Measurements from ENCODE around the gene HRH3. TPM values are rescaled to one million over a fixed set of nuclear protein-coding genes. Genes with fewer than 3 reads are reported as not detected.

HRH3 gene
- total and polyA plus RNA-seq, 9 donors = not detected

GRCh38 chr20:62175711-62176110, 44.4 kb downstream of the HRH3 start:
- DNase-seq = no peak
- 91 to 94% (median 94%) methylated on average over 10 of the region's 10 CpGs for WGBS, 3 donors
- no peaks in the 10 kb centered on the region for H3K27me3 ChIP-seq
- H3K4me1 ChIP-seq (ENCODE audit: insufficient read depth) = no peaks in the 10 kb centered on the region
- H3K9me3 ChIP-seq = no peaks in the 10 kb centered on the region
- H3K4me3 ChIP-seq = no peak overlapping the region
- no peaks in the 10 kb centered on the region for H3K36me3 ChIP-seq
- TF ChIP-seq EP300 (IDR thresholded peaks at IDR 0.05) (no peak), POLR2A (IDR thresholded peaks at IDR 0.05) (no peak), CTCF (IDR thresholded peaks at IDR 0.05) (no peak)
- no peak overlapping the region for H3K27ac ChIP-seq
- intact Hi-C loops (cut with DNase I) = no loop called here

DNA sequence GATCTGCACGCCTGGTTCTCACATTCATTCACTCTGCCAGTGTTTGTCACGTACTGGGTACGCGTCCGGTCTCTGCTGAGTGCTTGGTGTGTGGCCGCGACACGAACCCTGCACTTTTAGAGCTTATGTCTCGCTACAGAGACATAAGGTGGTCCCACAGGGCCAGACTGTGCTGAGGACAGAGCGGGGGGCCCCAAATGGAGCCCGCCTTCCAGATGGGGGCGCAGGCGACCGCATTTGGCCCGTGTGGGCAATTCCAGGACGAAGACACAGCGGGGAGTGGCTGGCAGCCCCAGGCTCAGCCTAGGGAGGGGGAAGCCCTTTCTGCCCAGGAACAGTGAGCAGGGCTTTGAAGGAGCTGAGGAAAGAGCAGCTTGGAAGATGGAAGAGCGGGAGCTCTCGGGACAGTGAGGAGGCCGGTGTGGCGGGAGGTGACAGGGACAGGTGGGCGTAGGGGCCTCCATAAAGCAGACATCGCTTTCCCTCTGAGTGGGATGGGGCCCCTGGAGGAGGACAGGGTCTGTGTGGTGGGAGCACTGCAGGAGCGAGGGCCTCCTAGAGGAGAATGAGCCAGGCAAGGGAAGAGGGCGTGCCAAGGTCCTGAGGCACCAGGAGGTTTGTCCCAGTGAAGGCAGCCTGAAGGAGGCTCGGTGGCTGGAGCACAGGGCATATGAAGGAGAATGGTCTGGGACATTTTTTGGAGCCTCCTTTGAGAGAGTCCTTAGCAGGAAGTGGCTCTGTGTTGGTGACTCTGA, 45.0 kb downstream of the HRH3 start:
- no peaks in the 10 kb centered on the region for H3K36me3 ChIP-seq
- intact Hi-C loops (cut with DNase I) = no loop called here
- 94 to 95% (median 94%) methylated on average over 26 of the region's 26 CpGs for WGBS, 3 donors

GRCh38 chr20:62174021-62174804, 45.9 kb downstream of the HRH3 start:
- H3K36me3 ChIP-seq = no peaks in the 10 kb centered on the region
- WGBS, 3 donors = 90 to 92% (median 91%) methylated on average over 28 of the region's 28 CpGs
- intact Hi-C loops (cut with DNase I) = no loop called here

More for the DNA sequence above, 45.0 kb downstream of the HRH3 start:
- H3K4me3 ChIP-seq = no peak overlapping the region
- DNase-seq = no peak
- no peak overlapping the region for H3K27ac ChIP-seq
- TF ChIP-seq CTCF (IDR thresholded peaks at IDR 0.05) = no peak
- no peak for TF ChIP-seq EP300 (IDR thresholded peaks at IDR 0.05)
- TF ChIP-seq POLR2A (IDR thresholded peaks at IDR 0.05) = no peak
- no peaks in the 10 kb centered on the region for H3K4me1 ChIP-seq (ENCODE audit: insufficient read depth)
- H3K27me3 ChIP-seq = no peaks in the 10 kb centered on the region
- no peaks in the 10 kb centered on the region for H3K9me3 ChIP-seq

DNA sequence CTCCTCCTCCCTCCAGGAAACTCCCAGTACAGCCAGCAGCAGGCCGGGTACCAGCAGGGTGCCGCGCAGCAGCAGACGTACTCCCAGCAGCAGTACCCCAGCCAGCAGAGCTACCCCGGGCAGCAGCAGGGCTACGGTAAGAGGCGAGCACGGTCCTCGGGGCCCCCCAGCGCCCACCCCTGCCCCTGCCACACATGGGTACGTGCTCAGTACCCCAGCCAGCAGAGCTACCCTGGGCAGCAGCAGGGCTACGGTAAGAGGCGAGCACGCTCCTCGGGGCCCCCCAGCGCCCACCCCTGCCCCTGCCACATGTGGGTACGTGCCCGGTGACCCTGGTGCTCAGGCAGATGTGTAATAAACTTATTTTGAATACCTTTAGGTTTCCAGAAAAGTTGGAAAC, 47.4 kb downstream of the HRH3 start:
- DNase-seq = no peak
- no peak for TF ChIP-seq EP300 (IDR thresholded peaks at IDR 0.05)
- TF ChIP-seq POLR2A (IDR thresholded peaks at IDR 0.05) = no peak
- no peak for TF ChIP-seq CTCF (IDR thresholded peaks at IDR 0.05)
- no peaks in the 10 kb centered on the region for H3K9me3 ChIP-seq
- H3K4me1 ChIP-seq (ENCODE audit: insufficient read depth) = no peaks in the 10 kb centered on the region
- H3K4me3 ChIP-seq = no peak overlapping the region
- intact Hi-C loops (cut with DNase I) = no loop called here
- H3K27ac ChIP-seq = no peak overlapping the region
- H3K27me3 ChIP-seq = no peaks in the 10 kb centered on the region
- no peaks in the 10 kb centered on the region for H3K36me3 ChIP-seq
- WGBS, 3 donors = 93 to 96% (median 93%) methylated on average over 14 to 18 of the region's 18 CpGs

More at GRCh38 chr20:62174021-62174804, 45.9 kb downstream of the HRH3 start:
- TF ChIP-seq POLR2A (IDR thresholded peaks at IDR 0.05) (no peak), EP300 (IDR thresholded peaks at IDR 0.05) (no peak), CTCF (IDR thresholded peaks at IDR 0.05) (no peak)
- no peaks in the 10 kb centered on the region for H3K4me1 ChIP-seq (ENCODE audit: insufficient read depth)
- no peak overlapping the region for H3K4me3 ChIP-seq
- no peaks in the 10 kb centered on the region for H3K9me3 ChIP-seq
- H3K27ac ChIP-seq = no peak overlapping the region
- no peak for DNase-seq
- no peaks in the 10 kb centered on the region for H3K27me3 ChIP-seq

All from ovary (tissue), 9 donors.